GM23338 (cell line): ENCODE results near the gene NUDC. TPM values are rescaled to one million over a fixed set of nuclear protein-coding genes. Genes with fewer than 3 reads are reported as not detected.

Source experiments
- ATAC-seq: fragments of 200-7000 bp; cut with Tn5 transposase; 3 replicates; pipeline ENCODE4 v1.9.1; 2020
- DNase-seq: peaks from one replicate; pipeline ENCODE4 v3.0.0-alpha.2; 2015; ENCODE audit warnings: low spot score
- H2AFZ ChIP-seq: fragments of 200-600 bp; sonication (generic); 2 replicates; pipeline ENCODE4 v1.8.0; 2016; ENCODE audit warnings: antibody characterized with exemption, mild to moderate bottlenecking, moderate library complexity
- H3F3A ChIP-seq: fragments of 200-600 bp; sonication (generic); replicated peaks from 2 replicates; pipeline ENCODE4 v1.8.0; 2017; ENCODE audit warnings: antibody characterized with exemption, mixed run types, low read depth
- H3K27ac ChIP-seq: fragments of 200-600 bp; sonication (generic); 2 replicates; pipeline ENCODE4 v1.6.1; 2016; ENCODE audit warnings: low read depth
- H3K27me3 ChIP-seq: fragments of 200-600 bp; sonication (generic); 2 replicates; pipeline ENCODE4 v1.8.0; 2016; ENCODE audit warnings: mild to moderate bottlenecking, mixed run types, moderate library complexity; ENCODE audit not compliant: insufficient read depth
- H3K36me3 ChIP-seq: fragments of 200-600 bp; sonication (generic); 2 replicates; pipeline ENCODE4 v1.8.0; 2016; ENCODE audit warnings: mild to moderate bottlenecking; ENCODE audit not compliant: insufficient read depth
- H3K4me1 ChIP-seq: fragments of 200-600 bp; sonication (generic); 2 replicates; pipeline ENCODE4 v1.8.0; 2016; ENCODE audit warnings: mild to moderate bottlenecking, moderate library complexity; ENCODE audit not compliant: insufficient read depth
- H3K4me2 ChIP-seq: fragments of 200-600 bp; sonication (generic); 2 replicates; pipeline ENCODE4 v1.7.1; 2017; ENCODE audit warnings: mixed run types
- H3K4me3 ChIP-seq: fragments of 200-600 bp; sonication (generic); 2 replicates; pipeline ENCODE4 v1.6.1; 2016; ENCODE audit warnings: mixed run types
- H3K79me2 ChIP-seq: fragments of 200-600 bp; sonication (generic); replicated peaks from 2 replicates; pipeline ENCODE4 v1.8.0; 2017; ENCODE audit warnings: mild to moderate bottlenecking; ENCODE audit not compliant: insufficient read depth
- H3K9me2 ChIP-seq: fragments of 200-600 bp; sonication (generic); 2 replicates; pipeline ENCODE4 v1.8.0; 2017; ENCODE audit not compliant: insufficient read depth
- H4K20me1 ChIP-seq: fragments of 200-600 bp; sonication (generic); replicated peaks from 2 replicates; pipeline ENCODE4 v1.8.0; 2017; ENCODE audit warnings: mild to moderate bottlenecking; ENCODE audit not compliant: insufficient read depth
- H3K27ac Mint-ChIP-seq: 2 replicates; pipeline ENCODE4 v1.8.0; 2020; ENCODE audit warnings: inconsistent platforms, mild to moderate bottlenecking, moderate library complexity, mixed read lengths
- H3K27me3 Mint-ChIP-seq: 3 replicates; pipeline ENCODE4 v1.8.0; 2022; ENCODE audit warnings: low read depth, mild to moderate bottlenecking, moderate library complexity, mixed read lengths, inconsistent platforms; ENCODE audit not compliant: insufficient read depth, poor library complexity
- H3K36me3 Mint-ChIP-seq: 3 replicates; pipeline ENCODE4 v1.8.0; 2021; ENCODE audit warnings: low read depth, mild to moderate bottlenecking, inconsistent platforms, moderate library complexity, mixed read lengths
- H3K4me1 Mint-ChIP-seq: 3 replicates; pipeline ENCODE4 v1.8.0; 2020; ENCODE audit warnings: mild to moderate bottlenecking, inconsistent platforms, mixed read lengths
- H3K4me3 Mint-ChIP-seq: 3 replicates; pipeline ENCODE4 v1.8.0; 2021; ENCODE audit warnings: moderate library complexity, mild to moderate bottlenecking, inconsistent platforms, mixed read lengths
- H3K9me3 Mint-ChIP-seq: 3 replicates; pipeline ENCODE4 v1.8.0; 2020; ENCODE audit warnings: moderate library complexity, mild to moderate bottlenecking, inconsistent platforms, mixed read lengths
- CREB1 ChIP-seq: fragments of 250-450 bp; sonication (Bioruptor Pico); IDR thresholded peaks from 2 replicates; pipeline ENCODE4 v1.5.0; 2020; ENCODE audit warnings: low read depth, mild to moderate bottlenecking, moderate library complexity
- ETS1 ChIP-seq: IDR thresholded peaks from 2 replicates; pipeline ENCODE4 v1.6.1; 2016; ENCODE audit warnings: antibody characterized with exemption
- EZH2 ChIP-seq: fragments of 200-600 bp; sonication (generic); IDR thresholded peaks from one replicate; pipeline ENCODE4 v1.8.0; 2017; ENCODE audit warnings: antibody characterized with exemption, mild to moderate bottlenecking, low read depth; ENCODE audit not compliant: unreplicated experiment
- EZH2phosphoT487 ChIP-seq: fragments of 200-600 bp; sonication (generic); IDR thresholded peaks from one replicate; pipeline ENCODE4 v1.8.1; 2018; ENCODE audit warnings: antibody characterized with exemption; ENCODE audit not compliant: unreplicated experiment
- JUNB ChIP-seq: IDR thresholded peaks from one replicate; pipeline ENCODE4 v1.6.1; 2016; ENCODE audit warnings: antibody characterized with exemption; ENCODE audit not compliant: unreplicated experiment
- NANOG ChIP-seq: IDR thresholded peaks from 2 replicates; pipeline ENCODE4 v1.6.1; 2016; ENCODE audit warnings: antibody characterized with exemption, borderline replicate concordance
- POLR2AphosphoS5 ChIP-seq: IDR thresholded peaks from 2 replicates; pipeline ENCODE4 v1.6.1; 2016; ENCODE audit warnings: antibody characterized with exemption, low read depth
- REST ChIP-seq: IDR thresholded peaks from one replicate; pipeline ENCODE4 v1.6.1; 2018; ENCODE audit warnings: antibody characterized with exemption; ENCODE audit not compliant: unreplicated experiment
- STAT1 ChIP-seq: IDR thresholded peaks from one replicate; pipeline ENCODE4 v1.6.1; 2016; ENCODE audit warnings: antibody characterized with exemption; ENCODE audit not compliant: unreplicated experiment
- ZNF114 ChIP-seq: fragments of 250-450 bp; sonication (Bioruptor Pico); IDR thresholded peaks from 2 replicates; pipeline ENCODE4 v1.5.0; 2020; ENCODE audit warnings: mild to moderate bottlenecking, moderate library complexity
- ZNF331 ChIP-seq: fragments of 250-450 bp; sonication (Bioruptor Pico); IDR thresholded peaks from 2 replicates; pipeline ENCODE4 v1.5.0; 2020; ENCODE audit warnings: low read depth, mild to moderate bottlenecking, moderate library complexity
- ZNF462 ChIP-seq: fragments of 250-450 bp; sonication (Bioruptor Pico); IDR thresholded peaks from 2 replicates; pipeline ENCODE4 v1.5.0; 2020; ENCODE audit warnings: mild to moderate bottlenecking, moderate library complexity
- polyA plus RNA-seq: library from polyadenylated mRNA; unstranded; fragments of >200 nt; fragmentation: Nextera tagmentation; extraction: Ambion mirVana; gene quantifications from 2 replicates; pipeline ENCODE4 v1.2.1, GENCODE V29; 2016
- total RNA-seq: library from RNA; depleted of rRNA; stranded (reverse); fragments of >200 nt; shearing (Covaris generic); gene quantifications from 2 replicates; pipeline ENCODE4 v1.2.3, GENCODE V29; 2014
- TF ChIP-seq, protein P1 (sequence below), 2 experiments: fragments of 200-600 bp in 1 of 2; sonication (generic) in 1 of 2; conservative IDR thresholded peaks; 2 replicates each; pipeline versions ENCODE4 v1.5.1 to v1.6.1; 2016 to 2017; ENCODE audit warnings: antibody characterized with exemption in 2 of 2, low read depth in 2 of 2, mild to moderate bottlenecking in 2 of 2, moderate library complexity in 1 of 2

Gene NUDC
- total and polyA plus RNA-seq, 2 experiments from 2014 or later, result 96.2 to 224 TPM

DNA sequence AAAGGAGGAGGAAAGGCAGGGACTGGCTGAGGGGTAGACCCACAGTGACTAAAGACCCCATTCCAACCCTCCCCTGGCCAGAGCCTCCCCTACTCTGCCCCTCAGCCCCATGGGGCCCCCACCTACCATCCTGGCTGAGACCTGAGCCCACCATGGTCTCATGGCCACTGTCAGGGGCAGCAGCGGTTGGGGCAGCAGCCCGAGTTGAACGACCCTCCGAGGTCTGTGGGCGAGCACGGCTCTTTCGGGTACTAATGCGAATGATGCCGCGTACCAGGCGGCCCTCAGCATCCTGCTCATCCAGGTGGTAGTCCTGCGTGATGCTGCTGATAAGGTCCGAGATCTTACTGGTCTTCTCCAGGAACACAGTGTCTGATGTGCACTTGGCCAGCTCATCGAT lies 29.7 kb downstream of the NUDC start:
- Mint-ChIP-seq H3K27me3 (peaks cover 10% of the 10 kb centered on the region), H3K27ac (no peak overlapping the region), H3K36me3 (peaks cover 39% of the 10 kb centered on the region), H3K4me1 (no peaks in the 10 kb centered on the region), H3K9me3 (no peaks in the 10 kb centered on the region), H3K4me3 (no peak overlapping the region)
- H4K20me1 ChIP-seq, result peaks cover 5% of the 10 kb centered on the region; the same call in 1 of the 2 replicates
- no peaks in the 10 kb centered on the region for H3K27me3 ChIP-seq
- ATAC-seq (no peak), DNase-seq (no peak)
- H3K4me1 ChIP-seq, result no peaks in the 10 kb centered on the region
- no peak overlapping the region for H3K4me2 ChIP-seq
- no peaks in the 10 kb centered on the region for H3K79me2 ChIP-seq
- no peaks in the 10 kb centered on the region for H3K9me2 ChIP-seq
- no peak overlapping the region for H3K4me3 ChIP-seq
- peaks cover 17% of the 10 kb centered on the region for H3F3A ChIP-seq
- no peak for TF ChIP-seq CREB1
- no peak for TF ChIP-seq POLR2AphosphoS5
- no peak for TF ChIP-seq REST
- no peak for TF ChIP-seq ETS1
- no peak for TF ChIP-seq STAT1
- no peak for TF ChIP-seq ZNF462 (CRISPR knock-in tag)
- TF ChIP-seq EZH2, result no peak
- TF ChIP-seq, protein P1, sequence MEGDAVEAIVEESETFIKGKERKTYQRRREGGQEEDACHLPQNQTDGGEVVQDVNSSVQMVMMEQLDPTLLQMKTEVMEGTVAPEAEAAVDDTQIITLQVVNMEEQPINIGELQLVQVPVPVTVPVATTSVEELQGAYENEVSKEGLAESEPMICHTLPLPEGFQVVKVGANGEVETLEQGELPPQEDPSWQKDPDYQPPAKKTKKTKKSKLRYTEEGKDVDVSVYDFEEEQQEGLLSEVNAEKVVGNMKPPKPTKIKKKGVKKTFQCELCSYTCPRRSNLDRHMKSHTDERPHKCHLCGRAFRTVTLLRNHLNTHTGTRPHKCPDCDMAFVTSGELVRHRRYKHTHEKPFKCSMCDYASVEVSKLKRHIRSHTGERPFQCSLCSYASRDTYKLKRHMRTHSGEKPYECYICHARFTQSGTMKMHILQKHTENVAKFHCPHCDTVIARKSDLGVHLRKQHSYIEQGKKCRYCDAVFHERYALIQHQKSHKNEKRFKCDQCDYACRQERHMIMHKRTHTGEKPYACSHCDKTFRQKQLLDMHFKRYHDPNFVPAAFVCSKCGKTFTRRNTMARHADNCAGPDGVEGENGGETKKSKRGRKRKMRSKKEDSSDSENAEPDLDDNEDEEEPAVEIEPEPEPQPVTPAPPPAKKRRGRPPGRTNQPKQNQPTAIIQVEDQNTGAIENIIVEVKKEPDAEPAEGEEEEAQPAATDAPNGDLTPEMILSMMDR (conservative IDR thresholded peaks at IDR 0.05; ENCODE audit: low read depth in 2 of 2), result no peak
- no peak for TF ChIP-seq JUNB
- no peak for TF ChIP-seq EZH2phosphoT487
- no peak for TF ChIP-seq ZNF114 (CRISPR knock-in tag)
- no peak for TF ChIP-seq NANOG
- TF ChIP-seq ZNF331, result no peak
- H2AFZ ChIP-seq, result no peak overlapping the region
- H3K27ac ChIP-seq, result no peak overlapping the region
- peaks cover 4% of the 10 kb centered on the region; the same call in 1 of the 2 replicates for H3K36me3 ChIP-seq
